Right lobe of liver (tissue), 4 donors: ENCODE measurements around the gene REEP3.

Experiments used
- CTCF ChIP-seq, 4 donors: fragments of 200-600 bp in 3 of 4; fragments of 450-650 bp in 1 of 4; IDR thresholded peaks; one replicate each; pipeline versions ENCODE4 v1.5.1 to v1.8.0; 2016 to 2022; ENCODE audit warnings: antibody characterized with exemption in 4 of 4, mild to moderate bottlenecking in 2 of 4
- POLR2A ChIP-seq: fragments of 450-650 bp; IDR thresholded peaks from one replicate; pipeline ENCODE4 v1.6.1; 2017; ENCODE audit warnings: antibody characterized with exemption, mild to moderate bottlenecking
- donor health status: DM: no; HTN: no; CAD: no.
- donor health status: DM: no; HTN: no; CAD: no.
- donor health status: DM: no; HTN: yes; CAD: no.

DNA sequence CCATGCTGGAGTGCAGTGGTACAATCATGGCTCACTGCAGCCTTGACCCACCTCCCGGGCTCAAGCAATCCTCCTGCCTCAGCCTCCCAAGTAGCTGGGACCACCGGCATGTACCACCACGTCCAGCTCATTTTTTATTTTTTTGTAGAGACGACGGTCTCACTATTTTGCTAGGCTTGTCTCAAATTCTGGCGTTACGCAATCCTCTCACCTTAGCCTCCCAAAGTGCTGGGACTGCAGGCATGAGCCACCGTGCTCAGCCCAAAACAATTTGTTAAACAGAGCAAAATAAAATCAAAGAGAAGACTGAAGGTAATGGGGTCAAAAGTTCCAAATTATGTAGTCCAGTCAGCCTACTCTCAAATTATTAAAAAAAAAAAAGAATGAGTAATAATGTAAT lies 46.7 kb upstream of the REEP3 start:
- TF ChIP-seq CTCF (IDR thresholded peaks at IDR 0.05), result no peak
- no peak for TF ChIP-seq POLR2A
